Stimulated activated CD8-positive, alpha-beta memory T cell treated with anti-CD3 and anti-CD28 coated beads, Interleukin-7, amount 100 ng/mL, for 4 hours (primary cell): ENCODE measurements around the gene PTPRG.

Experiments used
- DNase-seq, 2 donors: peaks; one replicate each; pipeline ENCODE4 v3.0.0-alpha.2; 2020; ENCODE audit warnings: low read depth in 2 of 2

The PTPRG gene

GRCh38 chr3:61589856-61590255, 28.5 kb downstream of the PTPRG start:
- no peak for DNase-seq

DNA sequence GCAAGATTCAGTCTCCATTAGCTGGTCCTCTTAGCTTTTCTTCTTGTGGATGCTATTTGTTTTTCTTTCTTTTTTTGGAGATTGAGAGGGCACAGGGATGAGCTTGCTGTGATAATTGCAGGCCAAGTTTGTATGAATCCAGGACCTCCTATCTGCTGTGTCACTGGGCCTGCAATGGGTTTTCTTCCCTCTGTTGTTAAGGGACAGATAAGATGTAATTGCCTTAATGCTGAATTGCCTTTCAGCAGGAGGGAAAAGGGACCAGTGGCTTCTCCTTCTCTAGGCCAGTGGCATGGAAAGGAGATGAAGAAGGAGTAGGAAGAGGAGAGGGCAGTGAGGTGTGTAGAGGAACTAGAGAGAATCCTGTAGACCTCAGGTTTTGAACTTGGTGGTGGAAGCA, 29.9 kb downstream of the PTPRG start:
- no peak for DNase-seq

- no peak for DNase-seq
Observed at GRCh38 chr3:61593446-61594029, 32.2 kb downstream of the PTPRG start.

DNA sequence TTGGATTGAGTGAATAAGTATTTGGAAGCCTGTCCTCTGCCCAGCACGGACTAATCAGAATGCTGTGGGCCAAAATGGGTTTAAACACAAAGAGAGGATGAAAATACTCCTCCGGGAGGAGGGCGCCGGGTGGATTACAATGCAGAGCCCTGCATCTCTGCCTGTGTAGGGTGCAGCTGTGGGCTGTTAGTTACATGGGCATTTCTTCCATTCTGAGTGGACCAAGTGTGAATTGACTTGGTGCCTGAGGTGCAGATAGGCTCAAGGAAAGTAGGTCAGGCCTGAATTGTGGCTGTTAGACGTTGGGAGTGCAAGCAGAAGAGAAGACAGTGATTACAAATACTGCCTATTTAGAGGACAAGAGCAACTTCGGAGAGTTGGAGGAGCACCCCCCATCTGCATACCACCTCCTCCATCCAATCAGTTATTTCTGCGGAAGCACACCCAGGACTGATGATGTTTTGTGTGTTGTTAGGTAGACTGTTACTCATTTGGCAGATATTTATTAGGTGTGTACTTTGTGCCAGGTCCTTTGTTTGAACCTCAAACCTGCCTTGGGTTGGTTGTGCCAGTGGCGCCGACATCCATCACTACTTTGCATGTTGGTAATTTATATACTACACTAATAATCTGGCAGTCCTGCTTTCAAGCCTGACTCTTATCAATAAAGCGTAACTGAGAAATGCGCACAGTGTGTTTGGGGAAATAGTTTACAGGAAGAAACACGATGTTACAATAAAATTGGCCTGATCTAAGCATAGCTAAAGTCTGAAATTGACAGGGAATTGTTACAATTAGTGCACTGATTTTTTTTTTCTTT, 33.0 kb downstream of the PTPRG start:
- no peak for DNase-seq

DNA sequence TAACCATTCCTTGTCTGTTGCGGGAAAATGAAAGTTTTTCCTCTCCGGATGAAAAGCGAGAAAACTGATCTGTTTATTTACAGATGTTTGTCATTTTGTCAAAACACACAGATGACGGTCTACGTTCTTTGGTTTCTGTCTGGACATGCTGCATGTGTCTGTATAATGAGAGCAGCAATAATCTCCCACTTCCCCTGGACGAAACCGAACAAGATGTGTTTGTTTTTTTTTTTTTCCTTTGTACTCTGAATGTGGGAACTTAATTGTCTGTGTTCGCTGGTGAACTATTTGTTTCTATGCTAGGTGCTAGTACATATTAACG, 33.6 kb downstream of the PTPRG start:
- DNase-seq = no peak

DNA sequence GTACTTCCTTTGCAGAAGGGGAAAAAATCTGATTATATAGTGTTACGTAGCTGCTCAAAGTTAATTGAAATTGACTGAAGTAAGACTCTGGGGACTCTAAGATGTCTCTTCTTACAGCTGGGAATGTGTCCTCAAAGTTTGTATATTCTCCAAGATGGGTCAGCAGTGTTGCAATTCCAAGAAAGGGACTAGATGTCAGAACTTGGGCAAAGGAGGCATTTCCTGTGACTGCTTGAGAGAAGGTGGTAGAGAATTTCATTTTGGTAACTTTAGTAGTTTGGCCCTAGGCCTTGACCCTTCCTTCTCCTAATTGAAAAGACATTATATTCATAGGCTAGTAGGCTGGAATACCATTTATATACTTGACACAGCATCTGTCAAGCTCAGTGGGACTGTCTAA, 33.9 kb downstream of the PTPRG start:
- no peak for DNase-seq

- no peak for DNase-seq
Observed at GRCh38 chr3:61595826-61596225, 34.5 kb downstream of the PTPRG start.

DNA sequence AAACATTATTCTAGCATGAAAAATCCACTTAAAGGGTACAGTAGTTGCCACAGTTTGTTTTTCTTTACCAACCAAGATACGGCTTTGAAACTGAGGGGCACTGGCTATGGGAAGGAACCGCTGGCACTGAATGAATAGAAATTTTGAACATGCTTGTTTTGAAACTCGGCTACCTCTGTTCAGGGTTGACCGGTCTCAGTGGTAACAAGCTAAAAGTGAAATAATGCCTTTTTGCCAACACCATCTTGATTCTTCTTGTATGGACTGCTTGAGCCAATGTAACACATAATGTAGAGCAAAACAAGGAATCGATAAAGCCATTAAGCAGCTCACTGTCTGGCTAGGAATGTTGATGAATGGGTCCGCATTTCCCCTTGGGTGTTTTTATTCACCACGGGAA, 36.5 kb downstream of the PTPRG start:
- no peak for DNase-seq

GRCh38 chr3:61600195-61600594, 38.8 kb downstream of the PTPRG start:
- DNase-seq = no peak

DNA sequence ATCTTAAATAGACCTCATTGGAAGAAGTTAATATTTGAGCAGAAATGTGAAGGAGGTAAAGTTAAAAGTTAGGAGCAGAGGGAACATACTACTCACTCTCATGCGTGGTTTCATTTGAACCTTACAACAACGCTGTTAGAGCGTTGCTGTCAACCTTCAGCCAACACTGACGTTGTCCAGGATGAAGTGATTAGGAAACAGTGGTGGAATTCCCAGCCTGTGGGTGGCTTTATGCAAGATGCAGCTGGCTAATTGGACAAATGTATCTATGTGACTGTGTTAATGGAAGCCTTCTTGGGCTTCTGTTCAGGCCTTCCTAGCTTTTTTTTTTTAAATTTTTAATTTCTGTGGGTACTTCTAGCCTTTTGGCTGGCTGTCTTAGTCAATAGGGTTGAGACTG, 40.5 kb downstream of the PTPRG start:
- no peak for DNase-seq

- no peak for DNase-seq
Observed at GRCh38 chr3:61602466-61602865, 41.1 kb downstream of the PTPRG start.

GRCh38 chr3:61605589-61606175, 44.3 kb downstream of the PTPRG start:
- DNase-seq = no peak

GRCh38 chr3:61606196-61606595, 44.8 kb downstream of the PTPRG start:
- DNase-seq = no peak

DNA sequence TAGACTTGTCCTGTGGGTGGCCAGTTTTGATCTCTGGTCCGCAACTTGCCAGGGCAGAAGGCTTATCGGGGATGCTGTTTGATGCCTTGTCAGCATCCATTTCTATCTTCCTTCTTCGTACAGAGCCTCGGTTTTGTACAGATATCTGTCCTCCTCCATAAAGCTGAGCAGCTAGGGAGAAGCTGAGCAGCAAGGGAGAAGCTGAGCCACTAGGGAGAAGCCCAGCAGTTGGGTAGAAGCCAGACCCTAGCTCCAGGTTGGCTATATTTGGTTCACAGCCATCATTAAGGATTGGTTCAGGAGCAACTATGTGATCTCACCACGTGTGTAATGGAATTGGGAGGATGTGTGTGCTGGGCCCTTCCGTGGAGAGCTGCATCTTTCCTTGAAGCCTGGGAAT, 46.7 kb downstream of the PTPRG start:
- DNase-seq = no peak

DNA sequence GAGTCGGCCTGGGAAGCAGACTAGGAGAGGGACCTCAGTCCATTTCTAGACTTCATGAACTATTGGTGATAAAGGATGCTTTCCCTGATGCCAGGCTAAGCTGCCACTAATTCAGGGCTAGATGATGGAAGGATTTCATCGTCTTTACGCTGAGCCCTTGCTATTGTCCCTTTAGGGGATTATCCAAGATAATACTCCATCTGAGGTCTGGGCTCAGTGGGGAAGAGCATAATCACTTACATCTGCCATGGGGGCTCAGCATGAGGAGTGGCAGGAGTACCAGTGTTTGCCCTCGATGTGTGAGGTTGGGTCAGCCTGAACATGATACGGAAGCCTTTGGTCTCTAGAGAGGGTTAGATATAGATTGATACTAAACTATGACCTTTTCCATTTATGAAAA, 47.3 kb downstream of the PTPRG start:
- DNase-seq = no peak

DNA sequence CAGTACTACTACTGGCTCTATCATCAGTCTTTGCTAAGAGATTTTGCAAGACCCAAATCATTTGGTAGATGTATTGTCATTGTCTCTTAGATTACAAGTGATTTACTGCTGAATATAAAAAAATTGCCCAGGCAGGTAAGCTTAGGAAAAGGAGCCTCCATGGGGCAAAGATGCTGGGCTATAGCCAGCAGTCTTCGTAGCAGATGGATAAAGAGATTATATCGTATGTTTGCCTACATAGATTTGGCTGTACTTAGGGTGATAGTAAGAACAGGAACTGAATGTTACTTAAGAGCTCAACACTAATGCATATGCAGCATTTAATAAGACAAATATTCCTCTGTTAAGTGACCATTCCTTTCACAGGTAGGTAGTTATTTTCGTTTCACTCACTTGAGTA, 48.9 kb downstream of the PTPRG start:
- no peak for DNase-seq

DNA sequence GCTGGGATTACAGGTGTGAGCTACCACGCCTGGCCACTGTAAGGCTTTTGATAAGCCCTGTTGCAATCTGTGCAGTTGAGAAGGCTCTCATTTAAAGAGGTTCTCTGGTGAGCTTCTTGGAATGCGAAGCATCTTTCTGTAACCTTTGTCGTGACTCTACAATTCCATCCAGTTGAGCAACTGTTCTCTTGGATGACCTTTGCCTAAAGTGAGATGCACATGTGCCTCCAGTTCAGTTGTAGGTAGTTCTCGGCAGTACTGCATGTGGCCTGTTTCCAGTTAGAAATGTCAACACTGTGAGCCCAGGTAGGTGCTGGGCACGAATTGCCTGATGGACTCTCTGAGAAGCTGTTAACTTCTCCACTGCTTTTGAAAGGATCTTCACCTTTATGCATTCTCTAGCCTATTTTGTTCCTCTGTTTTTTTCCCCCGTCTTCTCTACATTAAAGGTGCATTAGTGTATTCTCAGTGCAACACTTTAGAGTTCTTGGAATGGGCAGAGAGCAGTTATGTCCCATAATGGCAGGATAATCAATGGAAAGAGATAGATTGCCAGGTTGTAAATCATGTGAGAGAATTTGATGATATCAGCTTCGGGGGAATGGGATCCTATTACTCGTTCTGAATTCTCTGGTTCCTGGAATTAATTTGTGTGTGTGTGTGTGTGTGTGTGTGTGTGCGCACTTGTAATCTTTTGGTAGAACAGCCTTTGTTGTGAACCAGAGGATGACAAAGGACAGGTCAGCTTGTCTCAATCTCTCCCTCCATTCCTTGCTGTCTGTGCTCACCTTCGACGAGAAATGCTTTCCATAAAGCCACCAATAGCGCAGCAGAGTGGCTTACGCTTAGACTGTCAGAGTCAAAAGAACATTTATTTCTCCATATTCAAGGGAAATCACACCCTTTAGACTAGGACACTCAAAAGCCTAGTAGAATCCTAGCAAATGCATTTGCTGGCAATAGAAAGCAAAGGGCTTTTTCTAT, 51.1 kb downstream of the PTPRG start:
- DNase-seq = no peak

GRCh38 chr3:61613666-61614065, 52.3 kb downstream of the PTPRG start:
- DNase-seq = no peak

GRCh38 chr3:61615643-61616042, 54.3 kb downstream of the PTPRG start:
- DNase-seq = no peak

DNA sequence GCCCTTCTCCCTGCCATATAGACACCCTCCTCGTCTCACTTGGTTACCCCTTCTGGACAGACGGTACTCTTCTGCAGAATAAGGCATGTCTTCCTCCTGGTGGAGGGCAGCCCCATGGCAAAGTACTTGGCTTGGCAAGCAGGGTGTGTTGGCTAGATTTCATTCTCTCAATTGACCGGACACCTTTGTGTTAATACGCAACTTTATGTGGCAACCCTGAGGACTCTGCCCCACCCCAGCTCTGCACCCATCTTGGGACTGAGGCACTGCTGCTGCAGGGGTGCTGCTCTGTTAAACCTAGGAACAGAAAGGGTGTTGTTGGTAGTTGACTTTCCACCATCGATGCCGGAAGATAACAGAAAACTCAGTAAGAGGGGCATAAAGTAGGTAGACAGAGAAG, 55.2 kb downstream of the PTPRG start:
- no peak for DNase-seq

GRCh38 chr3:61617041-61617440, 55.7 kb downstream of the PTPRG start:
- DNase-seq = no peak

DNA sequence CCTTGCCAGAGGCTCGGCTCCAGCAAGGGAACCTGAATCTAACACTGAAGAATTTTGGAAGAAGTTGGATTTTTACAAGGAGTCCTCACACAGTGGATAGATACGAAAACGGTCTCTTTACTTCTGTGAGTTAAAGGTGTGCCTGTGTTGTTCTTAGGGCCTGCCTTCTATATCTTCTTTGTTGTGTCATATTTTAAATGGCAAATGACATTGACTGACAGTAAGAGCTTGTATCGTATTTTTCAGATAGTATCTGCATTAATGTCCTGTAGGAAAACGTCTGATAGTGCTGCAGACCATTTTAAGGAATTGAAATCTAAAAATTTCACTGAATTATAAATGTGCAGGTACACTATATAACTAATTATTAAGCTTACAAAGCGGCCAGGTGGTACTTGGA, 56.3 kb downstream of the PTPRG start:
- no peak for DNase-seq
